Measurements from ENCODE around the gene GPLD1.
A peak's percentile ranks its signal among the peaks of the same experiment; 100 is the strongest.
"Not testable (repeated sequence)": the region's sequence is repeated elsewhere in the genome, so short reads cannot be mapped to it uniquely, and the experiment has no call there.

GPLD1 gene

DNA sequence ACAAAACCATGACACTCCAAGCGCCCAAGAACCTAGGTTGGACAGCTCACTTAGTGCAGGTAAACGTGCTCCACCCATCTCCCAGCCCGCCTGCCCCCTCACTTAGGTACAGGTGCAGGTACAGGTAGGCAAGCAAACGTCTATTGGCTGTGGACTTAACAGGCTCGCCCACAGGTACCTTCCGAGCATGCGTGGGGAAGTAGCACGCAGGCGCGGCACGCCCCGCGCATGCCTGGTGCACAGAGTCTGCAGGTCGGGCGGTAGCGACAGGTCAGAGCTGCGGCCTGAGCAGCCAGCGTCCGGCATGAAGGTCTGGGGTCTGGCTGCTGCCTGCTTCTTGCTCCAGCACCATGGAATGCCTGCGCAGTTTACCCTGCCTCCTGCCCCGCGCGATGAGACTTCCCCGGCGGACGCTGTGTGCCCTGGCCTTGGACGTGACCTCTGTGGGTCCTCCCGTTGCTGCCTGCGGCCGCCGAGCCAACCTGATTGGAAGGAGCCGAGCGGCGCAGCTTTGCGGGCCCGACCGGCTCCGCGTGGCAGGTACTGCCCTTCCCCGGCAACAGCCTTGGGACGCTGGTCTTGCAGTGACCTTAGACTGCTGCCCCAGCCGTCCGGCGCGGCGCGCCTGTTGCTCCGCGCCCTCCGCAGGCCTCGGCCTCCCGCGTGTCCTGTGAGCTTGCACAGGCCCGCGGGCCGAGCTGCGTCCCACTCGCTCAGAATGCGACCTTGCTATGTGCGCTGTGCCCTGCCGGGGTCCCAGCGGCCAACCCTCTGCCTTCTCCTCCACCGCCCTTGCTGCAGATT is 86.5 kb downstream of the GPLD1 start, which contains the start of gene MRS2:
Gene MRS2, plus strand, starts transcription at position 240 of the 804 bp plus-strand sequence. Its CDS starts 111 bp downstream, at position 351.
- H3K36me3 Mint-ChIP-seq (ENCODE audit: low read depth) = peaks cover 17% of the 10 kb centered on the region
- H3K4me1 Mint-ChIP-seq = peaks cover 24% of the 10 kb centered on the region
- no peaks in the 10 kb centered on the region for H3K9me3 Mint-ChIP-seq
- peak within 1 kb of the TSS; percentile 60 to 96 (median 89) for H3K27ac Mint-ChIP-seq
- H3K27me3 Mint-ChIP-seq (ENCODE audit: low read depth) = peaks cover 26% of the 10 kb centered on the region
- TF ChIP-seq, protein P1, sequence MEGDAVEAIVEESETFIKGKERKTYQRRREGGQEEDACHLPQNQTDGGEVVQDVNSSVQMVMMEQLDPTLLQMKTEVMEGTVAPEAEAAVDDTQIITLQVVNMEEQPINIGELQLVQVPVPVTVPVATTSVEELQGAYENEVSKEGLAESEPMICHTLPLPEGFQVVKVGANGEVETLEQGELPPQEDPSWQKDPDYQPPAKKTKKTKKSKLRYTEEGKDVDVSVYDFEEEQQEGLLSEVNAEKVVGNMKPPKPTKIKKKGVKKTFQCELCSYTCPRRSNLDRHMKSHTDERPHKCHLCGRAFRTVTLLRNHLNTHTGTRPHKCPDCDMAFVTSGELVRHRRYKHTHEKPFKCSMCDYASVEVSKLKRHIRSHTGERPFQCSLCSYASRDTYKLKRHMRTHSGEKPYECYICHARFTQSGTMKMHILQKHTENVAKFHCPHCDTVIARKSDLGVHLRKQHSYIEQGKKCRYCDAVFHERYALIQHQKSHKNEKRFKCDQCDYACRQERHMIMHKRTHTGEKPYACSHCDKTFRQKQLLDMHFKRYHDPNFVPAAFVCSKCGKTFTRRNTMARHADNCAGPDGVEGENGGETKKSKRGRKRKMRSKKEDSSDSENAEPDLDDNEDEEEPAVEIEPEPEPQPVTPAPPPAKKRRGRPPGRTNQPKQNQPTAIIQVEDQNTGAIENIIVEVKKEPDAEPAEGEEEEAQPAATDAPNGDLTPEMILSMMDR (IDR thresholded peaks at IDR 0.05; ENCODE audit: unreplicated experiment in 3 of 3) = no peak
- H3K4me3 Mint-ChIP-seq = peak within 1 kb of the TSS; percentile 94 to 95 (median 95)

DNA sequence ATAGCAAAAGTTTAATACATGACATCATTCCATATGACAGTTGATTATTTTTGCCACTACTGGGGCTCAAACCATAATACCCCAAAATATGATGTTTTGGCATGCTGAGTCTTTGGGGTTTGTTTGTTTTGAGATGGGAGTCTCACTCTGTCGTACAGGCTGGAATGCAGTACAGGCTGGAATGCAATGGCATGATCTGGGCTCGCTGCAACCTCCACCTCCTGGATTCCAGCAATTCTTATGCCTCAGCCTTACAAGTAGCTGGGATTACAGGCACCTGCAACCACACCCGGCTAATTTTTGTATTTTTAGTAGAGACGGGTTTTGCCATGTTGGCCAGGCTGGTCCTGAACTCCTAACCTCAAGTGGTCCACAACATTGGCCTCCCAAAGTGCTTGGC is 87.9 kb downstream of the GPLD1 start:
- Mint-ChIP-seq H3K9me3 (no peaks in the 10 kb centered on the region), H3K4me3 (peak overlapping the region in 2 of 3 experiments; percentile 8 to 94), H3K36me3 (ENCODE audit: low read depth) (peaks cover 15% of the 10 kb centered on the region), H3K4me1 (peaks cover 24% of the 10 kb centered on the region), H3K27ac (peak overlapping the region in 1 of 3 experiments; percentile 96), H3K27me3 (ENCODE audit: low read depth) (peaks cover 35% of the 10 kb centered on the region)
- TF ChIP-seq, protein P1 (IDR thresholded peaks at IDR 0.05; ENCODE audit: unreplicated experiment in 3 of 3) = no peak

DNA sequence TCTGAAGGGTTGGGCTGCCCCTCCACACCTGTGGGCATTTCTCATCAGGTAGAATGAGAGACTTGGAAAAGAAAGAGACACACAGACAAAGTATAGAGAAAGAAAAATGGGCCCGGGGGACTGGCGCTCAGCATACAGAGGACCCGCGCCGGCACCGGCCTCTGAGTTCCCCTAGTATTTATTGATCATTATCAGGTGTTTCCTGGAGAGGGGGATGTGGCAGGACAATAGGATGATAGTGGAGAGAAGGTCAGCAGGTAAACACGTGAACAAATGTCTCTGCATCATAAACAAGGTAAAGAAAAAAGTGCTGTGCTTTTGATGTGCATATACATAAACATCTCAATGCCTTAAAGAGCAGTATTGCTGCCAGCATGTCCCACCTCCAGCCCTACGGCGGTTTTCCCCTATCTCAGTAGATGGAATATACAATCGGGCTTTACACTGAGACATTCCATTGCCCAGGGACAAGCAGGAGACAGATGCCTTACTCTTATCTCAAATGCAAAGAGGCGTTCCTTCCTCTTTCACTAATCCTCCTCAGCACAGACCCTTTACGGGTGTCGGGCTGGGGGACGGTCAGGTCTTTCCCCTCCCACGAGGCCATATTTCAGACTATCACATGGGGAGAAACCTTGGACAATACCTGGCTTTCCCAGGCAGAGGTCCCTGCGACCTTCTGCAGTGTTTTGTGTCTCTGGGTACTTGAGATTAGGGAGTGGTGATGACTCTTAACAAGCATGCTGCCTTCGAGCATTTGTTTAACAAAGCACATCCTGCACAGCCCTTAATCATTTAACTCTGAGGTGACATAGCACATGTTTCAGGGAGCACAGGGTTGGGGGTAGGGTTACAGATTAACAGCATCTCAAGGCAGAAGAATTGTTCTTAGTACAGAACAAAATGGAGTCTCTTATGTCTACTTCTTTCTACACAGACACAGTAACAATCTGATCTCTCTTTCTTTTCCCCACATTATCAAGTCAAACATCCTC is 89.0 kb downstream of the GPLD1 start:
- H3K36me3 Mint-ChIP-seq (ENCODE audit: low read depth) = peaks cover 12% of the 10 kb centered on the region
- peaks cover 36% of the 10 kb centered on the region for H3K27me3 Mint-ChIP-seq (ENCODE audit: low read depth)
- peak overlapping the region; percentile 4 to 66 (median 56) for H3K4me3 Mint-ChIP-seq
- H3K27ac Mint-ChIP-seq = peak overlapping the region; percentile 0 to 71 (median 54)
- H3K9me3 Mint-ChIP-seq = not testable (repeated sequence)
- H3K4me1 Mint-ChIP-seq = peaks cover 23% of the 10 kb centered on the region

DNA sequence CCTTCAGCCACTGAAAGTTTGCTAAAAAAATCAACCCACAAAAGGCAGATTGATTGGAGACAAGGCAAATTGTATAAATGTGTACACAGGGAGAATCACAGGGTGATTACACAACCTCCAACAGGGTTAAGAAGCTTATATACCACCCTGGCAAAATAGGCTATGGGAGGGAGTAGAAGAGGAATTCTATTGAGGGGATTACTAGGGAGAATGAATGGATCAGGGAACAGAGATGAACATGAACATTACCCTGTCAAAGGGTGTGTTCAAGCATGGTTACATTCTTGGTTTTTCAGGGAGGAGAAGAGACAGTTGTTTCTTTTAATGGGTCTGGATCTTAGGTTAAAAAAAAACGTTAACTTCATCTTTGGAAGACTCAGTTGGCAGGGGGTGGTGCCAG is 91.7 kb downstream of the GPLD1 start:
- TF ChIP-seq, protein P1 (IDR thresholded peaks at IDR 0.05; ENCODE audit: unreplicated experiment in 3 of 3) = no peak
- Mint-ChIP-seq H3K36me3 (ENCODE audit: low read depth) (no peaks in the 10 kb centered on the region), H3K4me1 (peaks cover 3% of the 10 kb centered on the region), H3K4me3 (peak overlapping the region in 1 of 3 experiments; percentile 33), H3K9me3 (no peaks in the 10 kb centered on the region), H3K27me3 (ENCODE audit: low read depth) (peaks cover 36% of the 10 kb centered on the region), H3K27ac (no peak overlapping the region)

DNA sequence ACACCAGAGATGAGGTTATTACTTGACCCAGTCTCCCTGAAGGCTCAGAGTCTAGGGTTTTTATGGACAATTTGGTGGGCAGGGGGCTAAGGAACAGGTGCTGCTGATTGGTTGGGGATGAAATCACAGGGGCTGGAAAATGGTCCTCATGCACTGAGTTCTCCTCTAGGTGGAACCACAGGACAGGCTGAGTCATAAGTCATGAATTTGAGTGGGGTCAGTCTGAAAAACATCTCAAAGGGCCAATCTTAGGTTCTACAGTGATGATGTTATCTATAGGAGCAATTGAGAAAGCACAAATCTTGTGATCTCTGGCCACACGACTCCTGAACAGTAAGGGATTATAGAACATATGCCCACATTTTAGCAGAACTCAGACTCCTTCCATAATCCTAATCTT is 92.6 kb downstream of the GPLD1 start:
- no peaks in the 10 kb centered on the region for H3K9me3 Mint-ChIP-seq
- H3K27ac Mint-ChIP-seq = no peak overlapping the region
- H3K36me3 Mint-ChIP-seq (ENCODE audit: low read depth) = no peaks in the 10 kb centered on the region
- H3K27me3 Mint-ChIP-seq (ENCODE audit: low read depth) = peaks cover 36% of the 10 kb centered on the region
- H3K4me1 Mint-ChIP-seq = no peaks in the 10 kb centered on the region
- no peak overlapping the region for H3K4me3 Mint-ChIP-seq
- TF ChIP-seq, protein P1 (IDR thresholded peaks at IDR 0.05; ENCODE audit: unreplicated experiment in 3 of 3) = no peak
